HG03196 (cell line): Measurements from ENCODE around the gene ANKRD18A.

Experiments used
- ATAC-seq: cut with Tn5 transposase; IDR thresholded peaks from one replicate; pipeline ENCODE4 v1.9.1; 2021; ENCODE audit not compliant: unreplicated experiment

ANKRD18A gene

GRCh38 chr9:38620483-38621433 is at the start of gene ANKRD18A:
Gene ANKRD18A, minus strand, starts transcription at chr9:38620596. Its CDS starts 311 bp downstream, at chr9:38620285.
- peak; percentile 71 for ATAC-seq

GRCh38 chr9:38668791-38669466 is 48.5 kb upstream of the ANKRD18A start:
- ATAC-seq, result no peak

- no peak for ATAC-seq
These were observed 42.6 kb upstream of the ANKRD18A start for GRCh38 chr9:38662763-38663593.

DNA sequence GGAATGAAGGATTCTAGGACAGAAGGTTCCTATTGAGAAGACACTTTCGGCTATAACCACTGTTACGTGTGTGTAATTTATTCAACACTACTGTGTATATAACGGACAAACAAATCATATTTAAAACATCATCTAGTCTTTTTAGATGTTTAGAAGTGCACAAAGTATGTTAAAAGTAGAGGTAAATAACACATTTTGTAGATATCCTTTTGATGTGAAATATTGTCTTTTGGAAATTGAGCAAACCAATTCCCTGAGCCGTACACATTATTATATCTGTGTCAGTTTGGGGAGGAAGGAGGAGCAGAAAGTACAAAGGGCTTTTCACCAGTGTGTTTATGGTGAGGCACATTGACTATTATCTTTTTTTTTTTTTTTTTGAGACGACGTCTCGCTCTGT is 39.1 kb upstream of the ANKRD18A start:
- ATAC-seq, result no peak

DNA sequence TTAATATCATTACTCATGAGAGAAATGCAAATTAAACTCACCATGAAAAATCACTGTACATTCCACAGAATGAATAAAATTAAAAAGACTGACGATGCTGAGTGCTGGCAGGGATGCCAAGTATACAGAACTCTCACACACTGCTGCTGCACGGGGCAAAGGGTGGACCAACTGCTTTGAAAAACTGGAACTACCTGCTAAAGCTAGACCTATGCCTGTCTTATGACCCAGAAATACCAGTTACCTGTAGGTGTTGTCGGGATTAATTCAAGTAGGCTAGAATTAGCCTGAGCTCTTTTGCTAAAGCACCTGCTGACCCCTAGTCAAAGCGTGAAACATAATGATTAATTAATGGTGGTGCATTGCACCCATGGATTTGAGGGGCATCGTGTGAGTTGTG is 36.5 kb upstream of the ANKRD18A start:
- no peak for ATAC-seq

- no peak for ATAC-seq
These were observed 32.1 kb upstream of the ANKRD18A start for GRCh38 chr9:38652486-38652885.

DNA sequence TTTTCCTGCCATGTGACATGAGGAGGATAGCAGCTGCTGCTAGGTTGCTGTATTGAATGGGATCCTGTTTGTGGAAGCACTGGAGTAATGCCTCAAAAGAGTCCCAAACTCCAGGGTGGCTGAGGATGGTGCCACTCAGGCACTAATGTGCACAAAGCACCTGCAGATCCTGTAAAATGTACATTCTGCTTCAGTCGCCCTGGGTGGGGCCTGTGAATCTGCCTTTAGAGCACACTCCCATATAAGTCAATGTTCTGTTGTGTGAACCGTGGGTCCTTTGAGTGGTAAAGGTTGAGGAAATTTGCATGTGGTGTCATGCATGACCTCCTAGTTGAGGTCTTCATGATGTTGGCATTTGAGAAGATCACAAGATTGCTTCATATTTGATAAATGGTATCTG is 31.6 kb upstream of the ANKRD18A start:
- no peak for ATAC-seq

DNA sequence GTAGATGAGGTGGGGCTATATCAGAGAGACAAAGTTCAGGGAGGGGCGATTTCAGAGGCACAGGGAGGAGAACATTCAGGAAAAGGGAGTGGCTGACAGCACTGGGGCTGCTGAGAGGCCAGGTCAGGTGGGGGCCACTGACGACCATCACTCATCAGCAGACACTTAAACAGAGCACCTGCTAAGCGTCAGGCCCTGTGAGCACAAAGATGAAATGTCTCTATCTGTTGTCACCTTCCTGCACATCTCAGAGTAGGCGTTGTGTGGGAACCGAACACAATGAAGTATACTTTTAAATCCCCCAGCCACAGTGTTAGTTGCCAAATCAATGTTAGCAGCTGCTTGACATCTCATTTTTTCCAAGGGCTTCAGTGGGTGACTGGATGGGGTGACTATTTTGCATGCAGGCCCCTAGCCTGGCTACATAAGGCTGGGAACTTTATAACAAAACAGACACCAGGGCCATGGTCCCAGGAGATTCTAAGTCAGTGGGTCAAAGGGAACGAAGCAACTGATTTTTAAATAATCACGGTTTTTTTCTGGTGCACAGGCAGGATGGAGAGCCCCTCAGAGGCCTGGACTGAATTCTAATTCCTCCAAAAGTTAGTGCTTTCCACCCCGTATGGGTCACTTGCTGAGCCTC is 31.1 kb upstream of the ANKRD18A start:
- no peak for ATAC-seq

- no peak for ATAC-seq
These were observed 30.2 kb upstream of the ANKRD18A start for GRCh38 chr9:38650564-38650963.

- no peak for ATAC-seq
These were observed 29.5 kb upstream of the ANKRD18A start for GRCh38 chr9:38649731-38650363.

GRCh38 chr9:38644601-38645000 is 24.2 kb upstream of the ANKRD18A start:
- no peak for ATAC-seq

DNA sequence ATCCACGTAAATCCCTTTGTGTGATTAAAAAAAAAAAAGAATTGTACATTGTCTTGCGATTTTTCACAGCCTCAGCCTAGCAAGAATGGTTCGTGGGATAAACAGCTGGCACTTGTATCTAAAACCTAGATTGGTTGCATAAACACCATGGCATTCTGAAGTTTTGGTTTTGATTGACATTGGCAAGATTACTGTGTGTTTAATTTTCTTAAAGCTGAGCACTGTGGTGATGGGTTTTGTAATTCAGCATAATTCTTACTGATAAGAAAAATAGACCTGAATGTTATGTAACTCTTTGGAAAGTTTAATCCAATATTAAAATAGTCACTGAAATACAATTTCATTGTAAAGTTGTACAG is 23.4 kb upstream of the ANKRD18A start:
- no peak for ATAC-seq

- no peak for ATAC-seq
These were observed 22.8 kb upstream of the ANKRD18A start for GRCh38 chr9:38642951-38643814.

DNA sequence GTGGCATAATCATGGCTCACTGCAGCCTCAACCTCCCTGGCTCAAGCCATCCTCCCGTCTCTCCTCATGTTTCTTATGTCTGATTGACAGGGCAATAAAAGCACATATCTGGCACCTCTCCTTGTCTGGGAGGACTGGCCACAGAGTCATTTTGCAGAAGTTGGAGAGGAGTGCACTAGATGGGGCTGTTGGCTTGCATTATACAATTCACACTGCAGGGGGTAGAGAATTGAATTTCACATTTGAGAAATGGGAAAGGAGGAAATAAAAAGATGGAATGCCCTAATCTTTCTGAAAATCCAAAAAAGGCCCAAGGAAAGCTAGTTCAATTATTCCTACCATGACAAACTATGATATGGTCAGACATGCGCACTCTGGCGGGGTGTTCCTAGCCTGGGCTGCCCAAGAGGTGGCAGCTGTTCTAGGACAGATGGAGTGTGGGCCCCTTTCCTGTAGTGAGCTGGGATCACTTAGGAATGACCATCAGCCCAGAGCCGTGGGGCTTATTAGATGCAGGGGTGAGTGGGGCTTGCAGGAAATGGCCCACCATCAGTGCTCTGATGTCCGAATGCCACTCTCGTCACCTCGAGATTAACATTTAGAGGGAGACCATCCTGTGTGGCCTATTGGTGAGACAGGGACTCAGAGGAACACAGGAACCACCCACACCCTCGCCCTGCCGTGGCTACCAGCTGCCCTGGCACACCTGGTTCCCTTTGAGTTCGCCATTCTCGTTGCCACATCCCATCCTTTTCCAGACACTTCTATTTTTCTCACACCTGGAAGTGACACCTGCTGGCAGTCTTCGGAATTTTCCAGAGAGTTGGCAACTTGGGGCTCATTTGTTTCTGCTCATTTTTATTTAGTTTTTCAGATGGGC is 21.8 kb upstream of the ANKRD18A start:
- no peak for ATAC-seq

DNA sequence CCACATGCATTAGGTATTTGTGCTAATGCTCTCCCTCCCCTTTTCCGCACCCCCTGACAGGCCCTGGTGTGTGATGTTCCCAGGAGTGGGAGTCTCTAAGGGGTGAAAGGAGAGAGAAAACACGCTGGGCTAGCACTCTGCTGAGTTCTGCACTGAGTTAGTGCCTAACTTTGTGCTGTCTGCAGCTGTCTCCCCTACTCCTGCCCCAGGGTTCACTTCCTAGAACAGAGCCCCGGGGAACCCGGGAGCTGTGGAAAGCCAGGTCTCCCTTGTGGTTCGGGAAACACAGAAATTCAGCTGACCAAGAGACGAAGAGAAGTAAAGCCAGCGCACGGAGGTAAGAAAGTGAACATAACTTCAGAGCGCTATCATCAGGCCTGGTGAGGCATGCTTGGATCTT is 20.7 kb upstream of the ANKRD18A start:
- no peak for ATAC-seq

GRCh38 chr9:38639577-38639940 is 19.2 kb upstream of the ANKRD18A start:
- no peak for ATAC-seq

- ATAC-seq, result no peak
These were observed 18.6 kb upstream of the ANKRD18A start for GRCh38 chr9:38638881-38639576.

DNA sequence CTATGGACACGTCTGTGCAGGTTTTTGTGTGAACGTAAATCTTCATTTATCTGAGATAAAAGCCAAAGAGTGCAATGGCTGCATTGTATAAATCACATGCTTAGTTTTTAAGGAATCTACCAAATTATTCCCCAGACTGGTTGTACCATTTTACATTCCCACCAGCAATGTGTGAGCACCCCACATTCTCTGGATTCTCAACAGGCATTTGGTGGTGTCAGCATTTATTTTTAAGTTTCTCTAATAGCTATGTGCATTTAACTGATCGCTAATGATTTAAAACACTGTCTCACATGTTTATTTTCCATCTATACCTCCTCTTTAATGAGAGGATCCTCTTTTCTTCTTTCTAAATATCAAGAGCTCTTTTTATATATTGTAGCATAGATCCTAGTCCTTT is 13.9 kb upstream of the ANKRD18A start:
- no peak for ATAC-seq
